ENCODE results near the gene CSAD. TPM values are rescaled to one million over a fixed set of nuclear protein-coding genes. Genes with fewer than 3 reads are reported as not detected.
A peak's percentile ranks its signal among the peaks of the same experiment; 100 is the strongest.

CSAD gene
- total and polyA plus RNA-seq, 2 of the 13 experiments (the other 11 are each of a cell fraction or from before 2014, with no cell fraction given): 7.2 to 23.5 TPM

- 0 out of 2 replicates have a peak, but pooled peaks have one; percentile 13 for TF ChIP-seq ZNF292 (CRISPR knock-in tag; IDR thresholded peaks at IDR 0.05; ENCODE audit: borderline replicate concordance, low read depth)
- TF ChIP-seq, protein P1, sequence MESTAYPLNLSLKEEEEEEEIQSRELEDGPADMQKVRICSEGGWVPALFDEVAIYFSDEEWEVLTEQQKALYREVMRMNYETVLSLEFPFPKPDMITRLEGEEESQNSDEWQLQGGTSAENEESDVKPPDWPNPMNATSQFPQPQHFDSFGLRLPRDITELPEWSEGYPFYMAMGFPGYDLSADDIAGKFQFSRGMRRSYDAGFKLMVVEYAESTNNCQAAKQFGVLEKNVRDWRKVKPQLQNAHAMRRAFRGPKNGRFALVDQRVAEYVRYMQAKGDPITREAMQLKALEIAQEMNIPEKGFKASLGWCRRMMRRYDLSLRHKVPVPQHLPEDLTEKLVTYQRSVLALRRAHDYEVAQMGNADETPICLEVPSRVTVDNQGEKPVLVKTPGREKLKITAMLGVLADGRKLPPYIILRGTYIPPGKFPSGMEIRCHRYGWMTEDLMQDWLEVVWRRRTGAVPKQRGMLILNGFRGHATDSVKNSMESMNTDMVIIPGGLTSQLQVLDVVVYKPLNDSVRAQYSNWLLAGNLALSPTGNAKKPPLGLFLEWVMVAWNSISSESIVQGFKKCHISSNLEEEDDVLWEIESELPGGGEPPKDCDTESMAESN (CRISPR knock-in tag; conservative IDR thresholded peaks at IDR 0.05): no peak
- TF ChIP-seq ZNF83 (CRISPR knock-in tag; IDR thresholded peaks at IDR 0.05; ENCODE audit: borderline replicate concordance): no peak
- no peak for TF ChIP-seq ZNF660 (CRISPR knock-in tag; IDR thresholded peaks at IDR 0.05; ENCODE audit: borderline replicate concordance, low read depth)
- TF ChIP-seq ZBTB33 (CRISPR knock-in tag; IDR thresholded peaks at IDR 0.05): peak; percentile 72
- TF ChIP-seq PBX2 (CRISPR knock-in tag; IDR thresholded peaks at IDR 0.05): no peak
- TF ChIP-seq AGO2 (optimal IDR thresholded peaks at IDR 0.05; ENCODE audit: low read depth, low read length): no peak
- peak; percentile 27; the same call in 1 of the 2 replicates for TF ChIP-seq GATAD1 (CRISPR knock-in tag; IDR thresholded peaks at IDR 0.05)
- TF ChIP-seq HNRNPK (IDR thresholded peaks at IDR 0.05; ENCODE audit: low read depth, low read length, poor library complexity, severe bottlenecking): no peak
- TF ChIP-seq, protein P2, sequence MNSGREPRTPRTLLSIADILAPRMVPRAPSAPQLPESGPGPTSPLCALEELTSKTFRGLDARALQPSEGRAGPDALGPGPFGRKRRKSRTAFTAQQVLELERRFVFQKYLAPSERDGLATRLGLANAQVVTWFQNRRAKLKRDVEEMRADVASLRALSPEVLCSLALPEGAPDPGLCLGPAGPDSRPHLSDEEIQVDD (CRISPR knock-in tag; IDR thresholded peaks at IDR 0.05; ENCODE audit: borderline replicate concordance): no peak
- TF ChIP-seq, protein P3, sequence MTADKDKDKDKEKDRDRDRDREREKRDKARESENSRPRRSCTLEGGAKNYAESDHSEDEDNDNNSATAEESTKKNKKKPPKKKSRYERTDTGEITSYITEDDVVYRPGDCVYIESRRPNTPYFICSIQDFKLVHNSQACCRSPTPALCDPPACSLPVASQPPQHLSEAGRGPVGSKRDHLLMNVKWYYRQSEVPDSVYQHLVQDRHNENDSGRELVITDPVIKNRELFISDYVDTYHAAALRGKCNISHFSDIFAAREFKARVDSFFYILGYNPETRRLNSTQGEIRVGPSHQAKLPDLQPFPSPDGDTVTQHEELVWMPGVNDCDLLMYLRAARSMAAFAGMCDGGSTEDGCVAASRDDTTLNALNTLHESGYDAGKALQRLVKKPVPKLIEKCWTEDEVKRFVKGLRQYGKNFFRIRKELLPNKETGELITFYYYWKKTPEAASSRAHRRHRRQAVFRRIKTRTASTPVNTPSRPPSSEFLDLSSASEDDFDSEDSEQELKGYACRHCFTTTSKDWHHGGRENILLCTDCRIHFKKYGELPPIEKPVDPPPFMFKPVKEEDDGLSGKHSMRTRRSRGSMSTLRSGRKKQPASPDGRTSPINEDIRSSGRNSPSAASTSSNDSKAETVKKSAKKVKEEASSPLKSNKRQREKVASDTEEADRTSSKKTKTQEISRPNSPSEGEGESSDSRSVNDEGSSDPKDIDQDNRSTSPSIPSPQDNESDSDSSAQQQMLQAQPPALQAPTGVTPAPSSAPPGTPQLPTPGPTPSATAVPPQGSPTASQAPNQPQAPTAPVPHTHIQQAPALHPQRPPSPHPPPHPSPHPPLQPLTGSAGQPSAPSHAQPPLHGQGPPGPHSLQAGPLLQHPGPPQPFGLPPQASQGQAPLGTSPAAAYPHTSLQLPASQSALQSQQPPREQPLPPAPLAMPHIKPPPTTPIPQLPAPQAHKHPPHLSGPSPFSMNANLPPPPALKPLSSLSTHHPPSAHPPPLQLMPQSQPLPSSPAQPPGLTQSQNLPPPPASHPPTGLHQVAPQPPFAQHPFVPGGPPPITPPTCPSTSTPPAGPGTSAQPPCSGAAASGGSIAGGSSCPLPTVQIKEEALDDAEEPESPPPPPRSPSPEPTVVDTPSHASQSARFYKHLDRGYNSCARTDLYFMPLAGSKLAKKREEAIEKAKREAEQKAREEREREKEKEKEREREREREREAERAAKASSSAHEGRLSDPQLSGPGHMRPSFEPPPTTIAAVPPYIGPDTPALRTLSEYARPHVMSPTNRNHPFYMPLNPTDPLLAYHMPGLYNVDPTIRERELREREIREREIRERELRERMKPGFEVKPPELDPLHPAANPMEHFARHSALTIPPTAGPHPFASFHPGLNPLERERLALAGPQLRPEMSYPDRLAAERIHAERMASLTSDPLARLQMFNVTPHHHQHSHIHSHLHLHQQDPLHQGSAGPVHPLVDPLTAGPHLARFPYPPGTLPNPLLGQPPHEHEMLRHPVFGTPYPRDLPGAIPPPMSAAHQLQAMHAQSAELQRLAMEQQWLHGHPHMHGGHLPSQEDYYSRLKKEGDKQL (CRISPR knock-in tag; IDR thresholded peaks at IDR 0.05; ENCODE audit: low read depth): no peak
- no peak; the same call in 1 of the 2 replicates for TF ChIP-seq ARHGAP35 (CRISPR knock-in tag; IDR thresholded peaks at IDR 0.05; ENCODE audit: borderline replicate concordance)
- TF ChIP-seq ZNF446 (CRISPR knock-in tag; IDR thresholded peaks at IDR 0.05): no peak
- no peak for TF ChIP-seq CENPT (CRISPR knock-in tag; IDR thresholded peaks at IDR 0.05; ENCODE audit: low read depth)
- no peak for TF ChIP-seq SOX6 (IDR thresholded peaks at IDR 0.05)
- peak; percentile 18; the same call in 1 of the 2 replicates for TF ChIP-seq SOX6 (CRISPR knock-in tag; IDR thresholded peaks at IDR 0.05)
Measured at GRCh38 chr12:53159195-53159839, 21.4 kb downstream of the CSAD start (continued).

Data from HepG2 (cell line).